ENCODE data around the gene ABCA3.
"Not testable (repeated sequence)": the region's sequence is repeated elsewhere in the genome, so short reads cannot be mapped to it uniquely, and the experiment has no call there.

Gene ABCA3

DNA sequence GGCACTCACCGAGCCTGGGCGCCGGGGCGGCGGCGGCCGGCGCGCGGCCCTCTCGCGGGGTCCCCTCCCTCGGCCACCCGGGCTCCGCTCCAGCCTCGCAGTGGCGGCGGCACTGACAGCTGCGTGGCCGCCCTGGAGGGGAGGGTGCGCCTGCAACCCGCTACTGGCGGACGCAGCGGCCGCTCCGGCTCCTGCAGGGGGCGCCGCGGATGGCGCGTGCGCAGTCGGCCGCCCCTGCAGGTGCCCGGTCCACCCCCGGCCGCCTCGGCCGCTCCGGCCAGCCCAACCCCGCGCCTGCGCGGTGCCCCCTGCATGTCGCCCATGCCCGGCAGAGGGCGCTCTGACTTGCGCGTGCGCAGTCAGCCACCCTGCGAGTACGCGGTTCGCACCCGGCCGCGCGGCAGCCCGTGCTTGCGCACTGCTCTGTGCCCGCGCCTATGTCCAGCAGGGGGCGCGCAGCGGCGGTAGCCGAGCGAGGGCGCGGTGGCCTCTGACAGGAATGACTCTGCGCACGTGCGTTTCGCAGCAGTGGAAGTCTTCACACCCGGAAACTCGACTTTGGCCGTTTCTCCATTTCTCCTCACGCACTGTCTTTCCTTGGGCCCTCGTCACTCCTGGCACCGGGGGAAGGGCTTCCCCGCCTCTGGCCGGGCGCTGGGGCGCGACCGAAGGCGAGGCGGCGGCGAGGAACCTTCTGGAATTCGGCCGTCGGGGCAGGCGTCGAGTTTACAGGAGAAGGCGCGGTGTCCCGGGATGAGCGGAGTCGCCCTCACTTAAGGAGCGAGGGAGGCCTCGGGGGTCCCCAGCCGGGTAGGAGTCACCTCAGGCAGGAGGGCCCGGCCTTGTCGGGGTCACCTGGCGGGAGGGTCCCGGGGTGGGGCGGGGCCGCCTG, at the start of gene ABCA3:
Gene ABCA3 (minus strand): TSS at position 165 of the 892 bp plus-strand sequence. CDS start 14,262 bp downstream, outside the sequence.
- peak; percentile 96 for DNase-seq

- DNase-seq = no peak
Observed at GRCh38 chr16:2388875-2389433, 48.4 kb upstream of the ABCA3 start.

- no peak for DNase-seq
Observed at GRCh38 chr16:2388139-2388874, 47.8 kb upstream of the ABCA3 start.

GRCh38 chr16:2386990-2387389, 46.5 kb upstream of the ABCA3 start:
- DNase-seq = no peak

DNA sequence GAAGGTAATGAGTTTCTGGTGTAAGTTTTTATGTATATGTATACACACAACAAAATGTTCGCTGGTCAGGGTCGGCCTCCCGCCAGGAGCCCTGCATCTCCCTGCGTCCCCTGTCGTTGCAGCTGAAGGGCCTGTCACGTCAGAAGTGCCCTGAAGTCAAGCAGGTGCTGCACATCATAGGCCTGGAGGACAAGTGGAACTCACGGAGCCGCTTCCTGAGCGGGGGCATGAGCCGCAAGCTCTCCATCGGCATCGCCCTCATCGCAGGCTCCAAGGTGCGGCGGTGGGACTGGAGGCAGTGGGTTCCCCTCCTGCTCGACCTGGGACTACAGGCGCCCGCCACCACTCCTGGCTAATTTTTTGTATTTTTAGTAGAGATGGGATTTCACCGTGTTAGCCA, 45.5 kb upstream of the ABCA3 start:
- DNase-seq = not testable (repeated sequence)

GRCh38 chr16:2385190-2385836, 44.8 kb upstream of the ABCA3 start:
- no peak for DNase-seq

GRCh38 chr16:2384426-2384825, 43.9 kb upstream of the ABCA3 start:
- no peak for DNase-seq

GRCh38 chr16:2383501-2383900, 43.0 kb upstream of the ABCA3 start:
- no peak for DNase-seq

DNA sequence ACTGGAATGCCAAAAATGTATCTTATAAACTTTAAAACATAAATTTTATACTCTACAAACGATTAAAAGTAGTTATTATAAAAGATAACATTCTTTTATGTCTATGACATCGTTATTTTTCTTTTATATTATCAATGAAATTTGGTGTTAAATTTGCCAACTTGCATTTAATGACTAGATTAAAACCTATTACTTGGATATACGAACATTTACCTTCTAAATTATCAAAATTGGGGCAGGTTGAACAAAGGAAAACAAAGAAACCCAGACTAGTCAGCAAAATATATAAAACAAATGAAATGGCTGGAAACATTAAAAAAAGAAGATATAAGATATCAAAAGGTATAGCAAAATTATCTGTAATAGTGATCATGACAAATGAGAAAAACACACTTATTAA, 34.1 kb upstream of the ABCA3 start:
- DNase-seq = no peak

DNA sequence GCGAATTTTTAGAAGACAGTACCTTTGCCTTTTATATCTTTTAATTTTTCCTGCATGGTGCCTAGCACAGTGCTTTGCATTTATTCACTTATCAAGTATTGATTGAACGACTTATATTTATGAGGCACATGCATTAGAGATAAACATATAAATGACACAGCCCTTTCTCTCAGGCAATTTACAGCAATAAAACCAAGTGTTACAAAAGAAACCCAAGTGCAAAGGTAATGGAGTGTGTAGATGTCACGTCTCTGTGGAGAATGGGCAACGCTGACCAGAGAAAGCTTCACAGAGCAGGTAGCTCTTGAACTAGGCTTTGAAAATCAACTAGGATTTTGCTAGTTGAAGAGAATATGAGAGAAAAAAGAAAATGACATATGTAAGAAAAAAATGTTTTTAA, 32.6 kb upstream of the ABCA3 start:
- DNase-seq = no peak

GRCh38 chr16:2372684-2373083, 32.2 kb upstream of the ABCA3 start:
- DNase-seq = no peak

GRCh38 chr16:2371421-2371820, 30.9 kb upstream of the ABCA3 start:
- no peak for DNase-seq

- DNase-seq = no peak
Observed at GRCh38 chr16:2370721-2371120, 30.2 kb upstream of the ABCA3 start.

- DNase-seq = no peak
Observed at GRCh38 chr16:2366660-2367309, 26.3 kb upstream of the ABCA3 start.

DNA sequence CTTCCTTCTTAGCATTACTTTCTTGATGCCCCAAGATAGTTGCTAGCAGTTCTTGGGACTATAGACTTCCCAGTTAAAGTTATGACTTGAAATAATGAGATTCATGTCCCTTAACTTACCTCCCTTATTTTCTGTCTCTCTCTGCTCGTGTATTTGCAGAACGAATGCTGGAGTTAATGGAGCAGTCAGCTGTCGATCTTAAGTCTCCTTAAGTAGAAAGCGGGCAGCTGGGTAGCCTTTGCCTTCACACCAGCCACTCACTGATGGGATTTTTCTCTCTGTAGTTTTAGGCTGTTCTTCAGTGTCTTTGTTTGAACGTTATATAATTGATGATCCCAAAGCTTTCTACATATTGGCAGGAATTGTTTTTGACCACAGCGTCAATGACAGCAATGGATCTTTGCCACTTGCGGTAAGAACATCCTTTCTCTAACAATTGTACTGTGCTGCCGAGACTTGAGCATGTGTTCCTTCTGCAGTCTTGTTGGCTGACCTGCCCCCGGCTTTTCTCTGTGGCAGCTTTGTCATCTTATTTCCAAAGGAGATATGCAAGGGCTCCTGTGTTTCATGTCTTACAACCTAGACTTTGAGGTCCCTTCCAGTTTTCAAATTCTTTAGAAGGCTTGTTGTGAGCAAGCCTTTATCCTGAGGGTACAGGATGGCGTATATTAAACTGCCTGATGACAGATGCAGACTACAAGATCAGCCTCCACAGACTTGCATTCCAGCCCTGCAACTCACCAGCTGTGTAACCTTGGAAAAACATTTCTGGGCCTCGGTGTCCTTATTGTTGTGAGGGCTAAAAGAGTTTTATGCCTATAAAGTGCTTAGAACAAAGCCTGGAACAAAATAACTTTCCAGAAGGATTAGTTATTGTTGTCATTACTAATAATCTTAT, 25.1 kb upstream of the ABCA3 start:
- DNase-seq = no peak

DNA sequence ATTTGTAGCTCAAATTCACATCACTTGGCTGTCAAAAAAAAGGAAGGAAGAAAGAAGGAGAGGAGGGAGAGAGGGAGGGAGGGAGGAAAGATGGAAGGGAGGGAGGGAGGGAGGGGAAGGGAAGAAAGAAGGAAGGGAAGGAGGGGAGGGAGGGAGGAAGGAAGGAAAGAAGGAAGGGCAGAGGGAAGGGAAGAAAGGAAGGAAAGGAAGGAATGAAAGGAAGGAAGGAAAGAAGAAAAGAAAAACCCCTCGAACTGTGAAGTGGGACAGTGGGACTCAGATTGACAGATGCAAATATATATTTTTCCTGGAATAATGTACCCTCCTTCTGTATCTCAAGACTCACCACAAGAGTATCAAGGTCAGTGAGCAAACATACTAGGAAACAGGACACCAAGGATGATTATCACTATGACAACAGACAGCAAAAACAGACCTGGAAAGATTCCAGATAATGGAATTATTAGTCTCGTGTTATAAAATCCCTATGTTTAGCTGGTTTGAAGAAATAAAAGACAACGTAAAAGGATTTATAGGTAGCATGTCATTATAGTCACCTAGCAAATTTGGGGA, 24.2 kb upstream of the ABCA3 start:
- DNase-seq = no peak

- no peak for DNase-seq
Observed at GRCh38 chr16:2362218-2362617, 21.7 kb upstream of the ABCA3 start.

DNA sequence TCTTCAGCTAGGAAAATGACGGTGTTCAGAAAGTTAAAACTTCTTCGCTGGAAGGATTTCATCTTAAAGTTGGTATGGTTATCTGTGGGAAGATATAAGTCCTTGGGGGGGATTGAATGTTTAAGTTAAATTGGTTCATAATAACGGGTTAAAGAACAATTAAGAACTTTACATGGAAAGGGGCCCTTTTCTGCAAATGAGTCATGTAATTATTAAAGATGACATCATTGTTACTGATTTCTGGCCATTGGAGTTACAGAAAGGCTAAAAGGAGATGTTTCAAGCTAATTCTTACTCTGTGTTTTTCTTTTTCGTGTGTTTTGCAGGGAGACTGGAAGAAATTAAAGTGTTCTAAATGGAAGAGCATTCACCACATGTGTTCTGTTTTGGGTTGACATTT, 20.6 kb upstream of the ABCA3 start:
- no peak for DNase-seq

DNA sequence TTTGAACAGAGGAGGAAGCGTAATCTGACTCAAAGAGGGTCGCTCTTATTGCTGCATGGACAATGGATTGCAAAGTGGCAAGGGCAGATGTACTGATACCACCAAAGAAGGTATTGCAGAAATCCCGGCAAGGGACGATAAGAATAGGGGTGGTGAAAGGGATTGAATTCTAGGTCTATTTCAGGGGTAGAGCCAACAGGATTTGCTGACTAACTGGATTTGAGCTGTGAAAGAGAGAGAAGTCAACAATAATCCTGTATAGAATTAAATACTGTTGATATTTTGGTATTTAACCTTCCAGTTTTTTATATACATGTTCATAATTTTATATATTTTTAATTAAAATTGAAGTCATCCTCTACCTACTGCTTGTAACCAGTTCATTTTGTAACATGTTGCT, 19.4 kb upstream of the ABCA3 start:
- DNase-seq = no peak

DNA sequence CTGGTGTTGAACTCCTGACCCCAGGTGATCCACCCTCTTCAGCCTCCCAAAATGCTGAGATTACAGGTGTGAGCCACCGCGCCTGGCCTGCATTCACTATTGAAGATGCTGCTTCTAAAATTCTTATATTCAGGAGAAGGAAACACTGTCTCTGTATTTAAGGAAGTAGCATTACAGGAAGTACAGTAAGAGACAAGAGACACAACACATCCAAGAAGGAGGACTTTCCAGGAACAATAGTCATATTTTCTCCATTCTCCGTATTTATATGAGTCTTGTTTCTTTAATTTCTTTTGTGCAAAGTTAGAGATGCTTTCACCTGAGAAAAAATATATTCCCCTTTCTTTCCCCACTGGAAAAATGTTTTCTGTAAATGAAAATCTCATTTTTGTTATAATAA, 18.3 kb upstream of the ABCA3 start:
- no peak for DNase-seq

GRCh38 chr16:2357331-2357730, 16.8 kb upstream of the ABCA3 start:
- no peak for DNase-seq
